Activated CD4-positive, alpha-beta T cell treated with anti-CD3 and anti-CD28 coated beads, Interleukin-2, Interleukin-6, amounts not matched to agents 100 ng/mL and 50 ng/mL, durations not matched to agents 16 hours and 8 hours (primary cell): ENCODE results near the gene TRIM66.
"Not testable (repeated sequence)": the region's sequence is repeated elsewhere in the genome, so short reads cannot be mapped to it uniquely, and the experiment has no call there.

Experiments used
- DNase-seq: peaks from one replicate; pipeline ENCODE4 v3.0.0-alpha.2; 2020

The TRIM66 gene

DNA sequence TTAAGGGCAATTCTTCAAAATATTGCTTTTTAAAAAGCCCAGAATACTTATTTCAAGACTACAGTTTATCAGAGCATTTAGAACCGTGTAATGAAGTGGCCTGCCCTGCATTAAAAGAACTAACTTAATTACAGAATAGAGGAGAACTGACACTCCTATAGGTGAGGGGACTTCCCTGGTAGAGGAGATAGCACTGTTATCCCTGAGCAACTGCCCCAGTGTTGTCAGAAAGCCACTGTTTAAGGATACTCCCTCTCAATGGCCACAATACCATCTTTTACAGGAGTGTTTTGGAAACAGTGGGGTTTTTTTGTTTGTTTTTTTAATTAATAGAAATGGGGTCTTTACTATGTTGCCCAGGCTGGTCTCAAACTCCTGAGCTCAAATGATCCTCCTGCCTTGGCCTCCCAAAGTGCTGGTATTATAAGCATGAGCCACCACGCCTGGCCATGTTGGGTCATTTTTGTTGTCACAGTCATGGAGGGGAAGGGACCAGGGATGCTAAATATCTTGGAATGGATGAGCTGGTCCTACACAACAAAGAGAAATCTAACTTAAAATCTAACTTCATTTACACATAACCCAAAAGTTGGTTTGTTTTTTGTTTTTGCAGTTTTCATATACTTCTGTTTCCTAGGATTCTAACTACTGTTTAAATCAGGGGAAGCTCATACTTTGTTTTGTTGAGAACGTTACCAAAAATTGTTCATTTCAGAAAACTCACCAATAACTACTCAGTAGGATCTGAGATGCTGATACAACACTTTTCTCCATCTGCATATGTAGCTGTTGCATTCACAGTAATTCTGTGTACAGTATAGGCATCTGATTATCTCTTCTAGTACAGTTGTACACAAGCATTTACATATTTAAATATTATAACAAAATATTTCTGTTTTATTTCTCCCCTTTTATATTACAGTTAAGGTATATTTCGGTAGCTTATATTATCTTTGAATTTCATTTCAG lies 8.2 kb upstream of the TRIM66 start:
- DNase-seq, result no peak

- no peak for DNase-seq
These were observed 7.3 kb upstream of the TRIM66 start for GRCh38 chr11:8689726-8690255.

- peak; percentile 97 for DNase-seq
These were observed 6.2 kb upstream of the TRIM66 start for GRCh38 chr11:8688414-8689362.

DNA sequence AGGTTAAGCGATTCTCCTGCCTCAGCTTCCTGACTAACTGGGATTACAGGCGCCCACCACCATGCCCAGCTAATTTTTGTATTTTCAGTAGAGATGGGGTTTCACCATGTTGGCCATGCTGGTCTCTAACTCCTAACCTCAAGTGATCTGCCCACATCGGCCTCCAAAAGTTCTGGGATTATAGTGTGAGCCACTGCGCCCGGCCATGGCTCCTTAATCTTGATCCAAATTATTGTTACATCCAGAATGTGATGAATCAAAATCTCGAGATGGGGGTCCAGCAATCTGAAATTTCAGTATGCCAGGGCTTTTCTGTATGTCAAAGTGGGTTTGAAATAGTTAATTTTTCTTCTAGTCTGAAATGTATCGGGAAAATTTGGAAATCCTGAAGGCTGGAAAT lies 3.9 kb upstream of the TRIM66 start:
- no peak for DNase-seq

DNA sequence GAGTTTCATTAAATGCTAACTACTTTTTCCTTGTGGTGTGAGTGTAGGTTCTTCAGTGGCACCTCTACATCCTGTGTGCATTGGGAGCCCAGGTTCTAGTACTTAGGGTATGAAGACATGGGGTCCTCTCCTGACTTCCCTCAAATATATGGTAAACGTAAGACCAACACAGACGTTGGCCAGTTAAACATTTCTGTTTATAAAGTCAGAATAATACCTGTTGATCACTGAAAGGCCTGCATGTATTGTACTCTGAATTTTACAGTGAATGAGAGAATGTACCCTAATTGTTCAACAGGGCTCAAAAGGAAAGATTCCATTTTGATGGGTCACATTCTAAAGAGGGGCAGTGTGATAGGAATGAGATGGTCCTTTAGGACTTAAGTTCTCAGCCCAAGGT lies 3.4 kb upstream of the TRIM66 start:
- DNase-seq, result no peak

GRCh38 chr11:8685306-8685705 lies 2.8 kb upstream of the TRIM66 start:
- DNase-seq, result no peak

DNA sequence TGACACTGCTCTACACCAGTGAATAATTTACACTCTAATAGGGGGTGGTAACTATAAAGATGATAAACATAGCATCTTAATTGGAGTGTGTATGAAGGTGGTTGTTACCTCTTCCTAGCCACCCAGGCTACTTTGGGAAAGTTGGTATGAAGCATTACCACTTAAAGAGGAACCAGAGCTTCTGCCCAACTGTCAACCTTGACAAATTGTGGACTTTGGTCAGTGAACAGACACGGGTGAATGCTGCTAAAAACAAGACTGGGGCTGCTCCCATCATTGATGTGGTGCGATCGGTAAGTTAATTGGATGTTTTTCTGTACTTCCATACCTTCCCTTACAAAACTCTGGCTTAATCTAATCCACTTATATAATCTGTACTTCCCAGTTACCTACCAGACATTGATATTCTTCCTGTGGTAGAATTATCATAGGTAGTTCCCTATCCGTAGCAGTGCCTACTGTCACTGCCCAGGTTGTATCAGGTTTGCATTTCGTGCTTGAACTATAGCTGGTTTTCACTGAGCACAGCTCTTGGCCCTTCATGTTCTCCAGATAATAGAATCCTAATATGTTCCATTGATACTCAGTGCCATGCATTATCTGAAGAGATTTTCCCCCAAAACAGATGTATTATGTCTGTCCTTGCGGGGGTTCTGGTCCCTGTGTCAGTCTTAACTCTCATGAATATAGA lies 2.3 kb upstream of the TRIM66 start:
- no peak for DNase-seq

- peak; percentile 49 for DNase-seq
These were observed 796 bp upstream of the TRIM66 start for GRCh38 chr11:8683115-8683807.

DNA sequence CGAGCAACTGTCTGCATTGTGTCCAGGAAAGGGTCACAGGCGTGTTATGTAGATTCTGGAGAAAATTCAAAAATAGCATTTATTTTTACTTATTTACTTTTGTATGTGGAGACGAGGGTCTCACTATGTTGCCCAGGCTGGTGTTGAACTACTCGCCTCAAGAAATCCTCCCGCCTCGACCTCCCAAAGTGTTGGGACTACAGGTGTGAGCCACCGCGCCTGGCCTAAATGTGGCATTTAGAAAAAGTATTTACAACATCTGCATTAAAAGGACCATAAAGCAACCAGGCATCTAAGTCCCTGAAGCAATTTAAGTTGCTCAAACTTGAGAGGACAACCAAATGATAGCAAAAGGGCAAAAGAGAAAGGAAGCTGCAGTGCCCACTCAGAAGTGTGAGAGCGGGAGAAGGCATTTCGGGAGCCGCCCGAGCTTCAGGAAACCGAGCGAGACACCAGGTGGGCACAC lies 595 bp downstream of the TRIM66 start:
- DNase-seq, result no peak

DNA sequence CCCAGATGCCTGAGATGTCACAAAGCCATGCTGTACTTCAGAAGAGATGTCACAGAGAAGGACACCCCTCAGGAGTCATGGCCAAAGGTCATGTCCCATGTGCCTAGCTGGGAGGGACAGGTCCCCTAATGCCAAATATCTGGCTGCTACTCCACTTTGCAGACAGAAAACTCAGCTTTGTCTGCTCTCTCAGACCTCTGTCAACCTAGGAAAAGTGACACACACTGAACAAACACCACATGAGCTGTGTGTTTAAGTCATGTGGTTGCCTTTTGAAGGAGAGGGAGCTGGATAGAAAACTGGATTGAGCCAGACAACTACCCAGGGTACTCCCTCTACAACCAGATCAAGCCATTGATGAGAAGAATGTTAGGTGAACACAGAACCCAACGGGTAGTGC lies 3.5 kb downstream of the TRIM66 start:
- DNase-seq, result no peak

DNA sequence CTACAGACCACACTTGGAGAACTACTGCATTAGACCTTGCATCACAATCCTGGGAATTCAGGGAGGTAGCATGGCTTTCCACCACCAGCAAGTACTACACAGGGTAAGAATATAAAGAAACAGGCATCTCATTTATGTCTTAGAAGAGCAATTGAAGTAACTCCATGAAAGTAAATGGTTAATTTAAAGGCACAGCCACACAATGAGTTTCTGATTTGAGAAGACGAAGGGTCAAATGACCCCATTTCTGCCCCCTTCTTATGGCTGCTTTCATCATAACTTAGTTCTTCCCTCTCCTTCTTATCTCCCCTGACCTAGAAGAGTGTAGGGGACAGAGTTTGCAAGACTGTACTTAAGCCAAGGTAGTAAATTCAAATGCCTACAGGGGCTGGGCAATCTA lies 6.0 kb downstream of the TRIM66 start:
- DNase-seq, result no peak

- DNase-seq, result no peak
These were observed 7.6 kb downstream of the TRIM66 start for GRCh38 chr11:8674859-8675258.

GRCh38 chr11:8672346-8672745 lies 10.1 kb downstream of the TRIM66 start:
- DNase-seq, result no peak

GRCh38 chr11:8671651-8672062 lies 10.8 kb downstream of the TRIM66 start:
- no peak for DNase-seq

GRCh38 chr11:8671193-8671612 lies 11.3 kb downstream of the TRIM66 start:
- no peak for DNase-seq

DNA sequence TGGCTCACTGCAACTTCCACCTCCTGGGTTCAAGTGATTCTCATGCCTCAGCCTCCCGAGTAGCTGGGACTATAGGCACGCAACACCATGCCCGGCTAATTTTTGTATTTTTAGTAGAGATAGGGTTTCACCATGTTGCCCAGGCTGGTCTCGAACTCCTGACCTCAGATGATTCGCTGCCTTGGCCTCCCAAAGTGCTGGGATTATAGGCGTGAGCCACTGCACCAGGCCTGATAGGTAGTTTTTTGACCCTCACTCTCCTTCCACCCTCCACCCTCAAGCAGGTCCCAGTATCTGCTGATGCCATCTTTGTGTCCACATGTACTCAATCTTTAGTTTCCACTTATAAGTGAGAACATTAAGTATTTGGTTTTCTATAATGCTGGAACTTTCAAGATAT lies 12.4 kb downstream of the TRIM66 start:
- not testable (repeated sequence) for DNase-seq

GRCh38 chr11:8665222-8665621 lies 17.2 kb downstream of the TRIM66 start:
- DNase-seq, result no peak

DNA sequence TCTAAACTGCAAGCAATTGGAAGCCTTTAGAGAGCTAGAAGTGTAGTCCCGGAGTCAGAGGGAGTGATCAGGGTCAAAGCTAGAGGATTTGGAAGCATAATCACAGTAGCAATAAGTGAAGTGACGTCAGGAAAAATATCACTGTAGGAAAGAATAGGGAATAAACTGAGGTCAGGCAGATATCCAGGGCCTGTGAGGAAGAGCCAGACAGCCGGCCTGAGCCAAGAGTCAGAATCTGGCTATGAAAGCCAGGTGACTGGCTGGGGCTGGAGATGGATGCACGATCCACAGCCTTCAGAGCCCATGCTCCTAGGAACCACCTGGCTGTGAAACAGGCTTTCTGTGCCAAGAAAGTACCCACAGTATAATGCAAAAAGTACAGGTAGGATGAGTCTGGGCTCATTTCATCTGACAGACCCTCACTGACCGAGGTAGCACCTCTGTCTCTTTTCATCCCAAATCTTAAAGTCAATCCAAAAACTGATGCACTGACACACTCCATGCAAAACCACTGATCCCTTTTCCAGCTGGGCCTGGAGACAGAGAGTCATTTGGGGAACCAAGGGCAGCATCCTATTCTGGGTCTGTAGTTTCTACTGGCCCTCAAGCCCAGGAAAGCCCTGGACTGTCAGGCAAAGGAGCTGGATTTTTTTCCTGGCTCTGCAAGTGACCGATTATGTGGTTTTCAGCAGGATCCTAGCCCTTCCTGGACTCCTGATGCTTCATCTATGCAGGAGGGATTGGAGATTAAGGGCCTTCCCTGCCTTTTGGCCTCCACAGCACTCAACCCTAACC lies 21.3 kb downstream of the TRIM66 start:
- DNase-seq, result no peak

DNA sequence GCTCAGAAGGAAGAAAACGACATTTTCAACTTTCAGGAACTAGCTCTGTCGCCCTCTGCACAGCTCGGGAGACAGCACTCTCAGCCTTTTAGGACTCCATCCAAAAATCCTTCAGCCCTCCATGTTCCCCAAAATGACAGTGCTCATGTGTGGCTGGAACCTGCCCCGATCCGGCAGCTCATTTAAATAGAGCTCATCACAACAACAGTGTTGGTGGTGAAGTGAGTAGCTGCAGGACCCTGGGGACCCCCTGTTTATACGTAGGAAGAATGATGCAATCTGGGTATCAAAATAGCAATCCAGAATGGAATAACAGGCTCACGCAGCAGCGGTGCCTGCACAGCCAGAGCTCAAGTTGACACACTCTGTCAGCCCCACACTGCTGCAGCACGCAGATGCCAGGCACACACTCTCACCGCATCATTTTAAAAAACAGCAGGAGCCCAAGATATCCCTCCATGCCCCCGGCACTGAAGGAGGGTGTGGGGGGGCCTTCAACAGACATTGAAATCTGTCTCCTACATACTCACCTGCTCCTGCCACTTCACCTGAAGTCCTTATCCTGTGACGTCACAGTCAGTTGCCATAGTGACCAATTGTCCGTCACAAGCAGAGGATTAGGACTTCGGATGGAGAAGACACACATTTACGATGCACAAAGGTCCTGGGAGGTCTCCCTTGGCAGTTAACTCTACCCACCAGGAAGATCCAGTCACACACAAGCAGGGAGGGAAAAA lies 24.0 kb downstream of the TRIM66 start:
- DNase-seq, result no peak

DNA sequence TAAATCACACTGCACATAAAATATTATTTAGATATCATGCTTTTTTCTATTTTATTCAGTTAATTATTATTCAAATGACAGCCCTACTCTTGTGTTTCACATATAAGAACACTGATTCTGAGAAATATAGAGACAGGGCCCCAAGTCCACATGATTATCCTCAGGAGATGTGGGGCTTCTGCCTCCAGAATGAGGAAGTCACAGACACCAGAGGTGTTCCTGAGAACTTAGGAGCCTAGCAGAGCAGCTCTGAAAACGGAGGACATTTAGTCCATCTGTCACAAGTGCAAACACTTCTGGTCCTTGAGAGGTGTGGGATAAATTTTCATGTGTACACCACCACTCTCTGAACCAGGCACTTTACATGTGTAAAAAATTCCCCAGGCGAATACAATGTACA lies 26.2 kb downstream of the TRIM66 start:
- DNase-seq, result no peak
